NT2/D1 (cell line): ENCODE results near the gene CFAP58.

Source experiments
- SUZ12 ChIP-seq: IDR thresholded peaks from 2 replicates; pipeline ENCODE4 v1.6.1; 2011; ENCODE audit not compliant: insufficient read length, insufficient read depth; ENCODE audit errors: extremely low read depth
- ZNF274 ChIP-seq: IDR thresholded peaks from 2 replicates; pipeline ENCODE4 v1.6.1; 2011; ENCODE audit warnings: mild to moderate bottlenecking, low read depth, low read length

DNA sequence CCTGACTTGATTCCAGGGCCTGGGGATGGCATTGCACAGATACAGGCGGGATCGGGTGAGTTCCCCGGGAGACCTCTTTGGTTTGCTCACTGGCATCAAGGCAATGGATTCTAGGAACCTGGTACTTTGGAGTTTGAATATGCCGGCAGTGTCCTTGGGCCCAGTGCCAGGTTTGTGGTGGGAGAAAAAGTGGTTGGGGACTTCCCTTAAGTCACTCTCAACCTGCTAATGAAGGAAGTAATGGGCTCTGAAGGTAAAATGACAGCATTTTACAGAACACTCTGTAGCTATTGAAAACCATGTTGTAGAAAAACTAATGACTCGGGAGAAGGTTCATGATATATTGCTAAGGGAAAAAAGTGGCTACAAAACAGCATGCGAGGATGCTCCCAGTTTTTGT lies 129.9 kb downstream of the CFAP58 start:
- TF ChIP-seq SUZ12 (no peak), ZNF274 (no peak)
